ENCODE measurements around the gene GOLGA6L7. TPM values are rescaled to one million over a fixed set of nuclear protein-coding genes. Genes with fewer than 3 reads are reported as not detected.
A peak's percentile ranks its signal among the peaks of the same experiment; 100 is the strongest.
"Not testable (repeated sequence)": the region's sequence is repeated elsewhere in the genome, so short reads cannot be mapped to it uniquely, and the experiment has no call there.

Gene GOLGA6L7
- total RNA-seq (2012; rRNA removed) (not detected in 2 replicates), polyA plus RNA-seq (2012; rRNA removed) (not detected in 2 replicates), Bru-seq, nascent RNA (not detected), BruChase-seq, experiment 1, labeled RNA remaining after a 6-hour chase (percentile 9 among the genes with signal in this experiment), BruChase-seq, experiment 2, labeled RNA remaining after a 2-hour chase (not detected)
- polyA plus RNA-seq (2012; cell fraction: cytosol; rRNA removed) = not detected in 2 replicates
- not detected in 2 replicates for polyA plus RNA-seq (2012; cell fraction: nucleus; rRNA removed; ENCODE audit: low replicate concordance)
- long read RNA-seq = 0 reads

GRCh38 chr15:28848521-28848920, at the start of gene GOLGA6L7:
Gene GOLGA6L7, minus strand, starts transcription at chr15:28848644. Its CDS starts 95 bp downstream, at chr15:28848549.
- WGBS, 2 experiments (ENCODE audit: extremely low coverage in 2 of 2, insufficient read length in 1 of 2) = 95% methylated on average over 4 of the region's 13 CpGs; no CpG with 5 or more reads in 1 of the 2 experiments
- H2AFZ ChIP-seq (replicated peaks; ENCODE audit: low read length, poor library complexity); H2AK5ac ChIP-seq (ENCODE audit: low read depth, low read length); H3K56ac ChIP-seq (ENCODE audit: extremely low read depth, insufficient read depth, low read length); H2BK5ac ChIP-seq (ENCODE audit: low read depth, low read length, poor library complexity, severe bottlenecking); ATAC-seq (ENCODE audit: low read depth); H3K27me3 ChIP-seq (ENCODE audit: control insufficient read depth, insufficient read depth, low read length); H3K4me1 ChIP-seq (ENCODE audit: control insufficient read depth, insufficient read depth, low read length); H2AK9ac ChIP-seq (replicated peaks; ENCODE audit: low read depth, low read length, poor library complexity); CTCF ChIA-PET; H3K4me2 ChIP-seq (ENCODE audit: low read depth, low read length); H3K27ac ChIP-seq (ENCODE audit: insufficient read depth, low read length); H2BK20ac ChIP-seq (ENCODE audit: low read depth, low read length); in situ Hi-C loops (cut with MboI; ENCODE audit: low sequenced_read_pairs); H3K9me1 ChIP-seq (ENCODE audit: insufficient read depth, low read length); H3K4me3 ChIP-seq (ENCODE audit: insufficient read depth, low read depth, low read length); H3K9me3 ChIP-seq (ENCODE audit: control insufficient read depth, insufficient read depth, low read length); H3K79me1 ChIP-seq (ENCODE audit: low read depth in 1 of 2, low read length in 2 of 2); dilution Hi-C loops (cut with HindIII; ENCODE audit: low sequenced_read_pairs, unreplicated experiment); H4K8ac ChIP-seq (ENCODE audit: low read depth in 2 of 2, low read length in 2 of 2); H3K4ac ChIP-seq (ENCODE audit: low read depth, low read length); H2BK120ac ChIP-seq (ENCODE audit: low read depth, low read length); POLR2A ChIA-PET (ENCODE audit: unreplicated experiment); H3K23ac ChIP-seq (ENCODE audit: low read depth, low read length); H4K91ac ChIP-seq (ENCODE audit: insufficient read depth, low read depth, low read length); H3K36me3 ChIP-seq (ENCODE audit: control insufficient read depth, insufficient read depth, low read length); DNase-seq; BruUV-seq (replicated peaks); H2BK15ac ChIP-seq (ENCODE audit: low read depth, low read length); intact Hi-C loops (cut with micrococcal nuclease); H4K20me1 ChIP-seq (ENCODE audit: insufficient read depth, low read length); H3K18ac ChIP-seq (ENCODE audit: low read depth, low read length); H4K5ac ChIP-seq (ENCODE audit: low read depth, low read length); H3K14ac ChIP-seq (replicated peaks; ENCODE audit: low read depth, low read length); H3K9ac ChIP-seq (ENCODE audit: low read depth, low read length): not testable (repeated sequence)

All from IMR-90 (cell line).